CD14-positive monocyte (primary cell): ENCODE measurements around the gene SLC4A5. TPM values are rescaled to one million over a fixed set of nuclear protein-coding genes. Genes with fewer than 3 reads are reported as not detected.
A peak's percentile ranks its signal among the peaks of the same experiment; 100 is the strongest.

Source experiments
- DNase-seq, 3 donors: peaks; one replicate each; pipeline ENCODE4 v3.0.0-alpha.2; 2011 to 2022
- H2AFZ ChIP-seq: 2 replicates; pipeline ENCODE4 v1.6.0; 2012; ENCODE audit warnings: mild to moderate bottlenecking, low read depth, low read length, inconsistent platforms; ENCODE audit not compliant: insufficient read depth, poor library complexity, severe bottlenecking
- H3K27ac ChIP-seq, 2 donors: 1 replicate in 1 of 2; 2 replicates in 1 of 2; pipeline ENCODE4 v1.5.1; 2012 to 2013; ENCODE audit warnings: low read length in 2 of 2, control low read depth in 1 of 2, inconsistent platforms in 1 of 2, low read depth in 1 of 2, mild to moderate bottlenecking in 1 of 2
- H3K27me3 ChIP-seq, 2 donors: one replicate each; pipeline versions ENCODE4 v1.6.0 to v1.6.1; 2011 to 2013; ENCODE audit warnings: low read length in 2 of 2; ENCODE audit not compliant: control insufficient read depth in 2 of 2, insufficient read depth in 2 of 2
- H3K36me3 ChIP-seq, 2 donors: replicated peaks in 1 of 2; 1 replicate in 1 of 2; 2 replicates in 1 of 2; pipeline versions ENCODE4 v1.5.1 to v1.6.1; 2012 to 2013; ENCODE audit warnings: low read length in 2 of 2, control low read depth in 1 of 2, inconsistent platforms in 1 of 2, mild to moderate bottlenecking in 1 of 2; ENCODE audit not compliant: insufficient read depth in 2 of 2, control insufficient read depth in 1 of 2
- H3K4me1 ChIP-seq, 2 donors: 1 replicate in 1 of 2; 2 replicates in 1 of 2; pipeline versions ENCODE4 v1.5.1 to v1.6.1; 2012 to 2013; ENCODE audit warnings: low read length in 2 of 2, control low read depth in 1 of 2, inconsistent platforms in 1 of 2, mild to moderate bottlenecking in 1 of 2, moderate library complexity in 1 of 2; ENCODE audit not compliant: insufficient read depth in 2 of 2, control insufficient read depth in 1 of 2
- H3K4me2 ChIP-seq: replicated peaks from 2 replicates; pipeline ENCODE3; 2012; ENCODE audit warnings: low read length, moderate library complexity, mild to moderate bottlenecking; ENCODE audit not compliant: poor library complexity, severe bottlenecking; ENCODE audit errors: extremely low read depth
- H3K4me3 ChIP-seq, 3 experiments: fragments of 200-600 bp in 1 of 3; sonication (generic) in 1 of 3; replicated peaks in 1 of 3; 1 replicate in 2 of 3; 2 replicates in 1 of 3; pipeline ENCODE4 v1.5.1; 2011 to 2013; ENCODE audit warnings: low read length in 3 of 3, mild to moderate bottlenecking in 3 of 3, control low read depth in 2 of 3, low read depth in 2 of 3, inconsistent platforms in 1 of 3, moderate library complexity in 1 of 3
- H3K79me2 ChIP-seq: 2 replicates; pipeline ENCODE4 v1.6.0; 2012; ENCODE audit warnings: mild to moderate bottlenecking, control low read depth, inconsistent platforms, low read length, moderate library complexity; ENCODE audit not compliant: insufficient read depth
- H3K9ac ChIP-seq: 2 replicates; pipeline ENCODE4 v1.6.0; 2017; ENCODE audit warnings: low read length, mild to moderate bottlenecking; ENCODE audit not compliant: insufficient read depth, poor library complexity, severe bottlenecking
- H3K9me3 ChIP-seq, 2 donors: replicated peaks in 1 of 2; 1 replicate in 1 of 2; 2 replicates in 1 of 2; pipeline versions ENCODE4 v1.5.1 to v1.6.1; 2012 to 2013; ENCODE audit warnings: low read length in 2 of 2, control low read depth in 1 of 2; ENCODE audit not compliant: control insufficient read depth in 1 of 2, insufficient read depth in 1 of 2
- H4K20me1 ChIP-seq: 2 replicates; pipeline ENCODE4 v1.6.0; 2012; ENCODE audit warnings: mild to moderate bottlenecking, low read length, control low read depth, moderate library complexity; ENCODE audit not compliant: insufficient read depth
- H3K27ac Mint-ChIP-seq, 7 donors: one replicate each; pipeline ENCODE4 v1.8.0; 2020; ENCODE audit warnings: mild to moderate bottlenecking in 7 of 7, mixed read lengths in 7 of 7, moderate library complexity in 6 of 7, inconsistent platforms in 2 of 7
- H3K27me3 Mint-ChIP-seq, 3 donors: one replicate each; pipeline ENCODE4 v1.8.0; 2021 to 2022; ENCODE audit warnings: low read depth in 3 of 3, mild to moderate bottlenecking in 3 of 3, mixed read lengths in 3 of 3, moderate library complexity in 3 of 3, inconsistent platforms in 1 of 3
- H3K36me3 Mint-ChIP-seq, 2 donors: one replicate each; pipeline ENCODE4 v1.8.0; 2020; ENCODE audit warnings: mixed read lengths in 2 of 2, inconsistent platforms in 1 of 2, mild to moderate bottlenecking in 1 of 2
- H3K4me1 Mint-ChIP-seq: one replicate; pipeline ENCODE4 v1.8.0; 2020; ENCODE audit warnings: mild to moderate bottlenecking, mixed read lengths
- H3K4me3 Mint-ChIP-seq, 2 donors: one replicate each; pipeline ENCODE4 v1.8.0; 2020; ENCODE audit warnings: mild to moderate bottlenecking in 2 of 2, mixed read lengths in 2 of 2, moderate library complexity in 1 of 2
- H3K9me3 Mint-ChIP-seq, 7 donors: one replicate each; pipeline ENCODE4 v1.8.0; 2020 to 2022; ENCODE audit warnings: mixed read lengths in 7 of 7, mild to moderate bottlenecking in 6 of 7, moderate library complexity in 6 of 7, inconsistent platforms in 2 of 7
- CTCF ChIP-seq: fragments of 200-600 bp; IDR thresholded peaks from one replicate; pipeline ENCODE4 v1.8.0; 2022; ENCODE audit warnings: antibody characterized with exemption, mild to moderate bottlenecking
- WGBS: methylation state at CpG from one replicate; pipeline ENCODE4 v1.1.5; 2013; ENCODE audit warnings: missing lambda C conversion rate; ENCODE audit not compliant: insufficient coverage; 5-methylcytosine and 5-hydroxymethylcytosine counted together
- intact Hi-C, 2 donors: fragments of 100-400 bp; cut with micrococcal nuclease; formaldehyde crosslinking; loops; one replicate each; pipeline versions ENCODE4 v1.15.0 to v1.15.1; 2023
- polyA plus RNA-seq, 3 donors: library from polyadenylated mRNA; depleted of rRNA in 1 of 3; unstranded in 2 of 3; stranded (reverse) in 1 of 3; fragments of 300-500 nt in 2 of 3; fragments of >200 nt in 1 of 3; fragmentation: Illumina TruSeq in 2 of 3; gene quantifications; 1 replicate in 2 of 3; 2 replicates in 1 of 3; pipeline ENCODE4 v1.2.3, GENCODE V29; 2012 to 2021

The SLC4A5 gene
- polyA plus RNA-seq, 3 donors, result 0.10 to 1.1 TPM; not detected in 1

- H3K4me3 ChIP-seq, result peak overlapping the region in 1 of 3 experiments; percentile 78
- peak overlapping the region; percentile 86 to 94 for H3K27ac ChIP-seq
- peaks cover 25 to 38% of the 10 kb centered on the region in 2 donors for H3K4me1 ChIP-seq
- no peak for DNase-seq
- peak overlapping the region; percentile 75 for H2AFZ ChIP-seq
- no peaks in the 10 kb centered on the region for H3K9me3 ChIP-seq
- intact Hi-C loops, result loop anchor here in 1 of 2 donors (2.0 to 10.0 kb wide), 3 partner anchors 17 to 273 kb away; partner anchors contain the start of gene DGUOK
- Mint-ChIP-seq H3K27me3 (peaks cover 0 to 5% (median 1%) of the 10 kb centered on the region in 3 donors), H3K4me1 (peaks cover 35% of the 10 kb centered on the region), H3K4me3 (peak overlapping the region; percentile 92 to 100), H3K9me3 (peaks cover 0 to 5% (median 0%) of the 10 kb centered on the region in 7 donors), H3K36me3 (peaks cover 4 to 17% of the 10 kb centered on the region in 2 donors), H3K27ac (peak overlapping the region; percentile 96 to 98 (median 97))
- peaks cover 0 to 9% of the 10 kb centered on the region in 2 donors for H3K36me3 ChIP-seq
- 4% methylated on average over 11 of the region's 18 CpGs for WGBS
- TF ChIP-seq CTCF, result no peak
- no peak overlapping the region for H3K9ac ChIP-seq
- peaks cover 34% of the 10 kb centered on the region for H4K20me1 ChIP-seq
- H3K4me2 ChIP-seq, result peak overlapping the region; percentile 81
- H3K27me3 ChIP-seq, result no peaks in the 10 kb centered on the region
- peaks cover 44% of the 10 kb centered on the region for H3K79me2 ChIP-seq
These were observed 145.2 kb downstream of the SLC4A5 start for GRCh38 chr2:74198023-74198460.

GRCh38 chr2:74197049-74197448 lies 146.2 kb downstream of the SLC4A5 start:
- Mint-ChIP-seq H3K4me1 (peaks cover 35% of the 10 kb centered on the region), H3K36me3 (peaks cover 0 to 10% of the 10 kb centered on the region in 2 donors), H3K27me3 (peaks cover 0 to 5% (median 1%) of the 10 kb centered on the region in 3 donors), H3K4me3 (no peak overlapping the region), H3K9me3 (peaks cover 0 to 5% (median 0%) of the 10 kb centered on the region in 7 donors), H3K27ac (peak overlapping the region in 2 of 7 donors; percentile 32 to 97)
- no peak for TF ChIP-seq CTCF
- Histone ChIP-seq H3K9me3 (no peaks in the 10 kb centered on the region), H3K4me3 (no peak overlapping the region), H3K36me3 (no peaks in the 10 kb centered on the region), H3K4me1 (peaks cover 25 to 38% of the 10 kb centered on the region in 2 donors), H3K27me3 (no peaks in the 10 kb centered on the region), H3K9ac (no peak overlapping the region), H3K79me2 (peaks cover 34% of the 10 kb centered on the region), H3K27ac (no peak overlapping the region), H2AFZ (no peak overlapping the region), H3K4me2 (no peak overlapping the region), H4K20me1 (peaks cover 25% of the 10 kb centered on the region)
- no CpG with 5 or more reads among the region's 4 CpGs for WGBS
- intact Hi-C loops, result loop anchor here in 1 of 2 donors (5.0 to 10.0 kb wide), 2 partner anchors 35 to 272 kb away; partner anchors contain the start of gene DGUOK
- no peak for DNase-seq
